Dedifferentiated amniotic fluid mesenchymal stem cell (primary cell): ENCODE results near the gene RABL6.
"Not testable (repeated sequence)": the region's sequence is repeated elsewhere in the genome, so short reads cannot be mapped to it uniquely, and the experiment has no call there.

Experiments used
- DNase-seq: peaks from one replicate; pipeline ENCODE4 v3.0.0-alpha.2; 2016; ENCODE audit errors: extremely low spot score

Gene RABL6

GRCh38 chr9:136881691-136882108 lies 74.0 kb downstream of the RABL6 start:
- no peak for DNase-seq

DNA sequence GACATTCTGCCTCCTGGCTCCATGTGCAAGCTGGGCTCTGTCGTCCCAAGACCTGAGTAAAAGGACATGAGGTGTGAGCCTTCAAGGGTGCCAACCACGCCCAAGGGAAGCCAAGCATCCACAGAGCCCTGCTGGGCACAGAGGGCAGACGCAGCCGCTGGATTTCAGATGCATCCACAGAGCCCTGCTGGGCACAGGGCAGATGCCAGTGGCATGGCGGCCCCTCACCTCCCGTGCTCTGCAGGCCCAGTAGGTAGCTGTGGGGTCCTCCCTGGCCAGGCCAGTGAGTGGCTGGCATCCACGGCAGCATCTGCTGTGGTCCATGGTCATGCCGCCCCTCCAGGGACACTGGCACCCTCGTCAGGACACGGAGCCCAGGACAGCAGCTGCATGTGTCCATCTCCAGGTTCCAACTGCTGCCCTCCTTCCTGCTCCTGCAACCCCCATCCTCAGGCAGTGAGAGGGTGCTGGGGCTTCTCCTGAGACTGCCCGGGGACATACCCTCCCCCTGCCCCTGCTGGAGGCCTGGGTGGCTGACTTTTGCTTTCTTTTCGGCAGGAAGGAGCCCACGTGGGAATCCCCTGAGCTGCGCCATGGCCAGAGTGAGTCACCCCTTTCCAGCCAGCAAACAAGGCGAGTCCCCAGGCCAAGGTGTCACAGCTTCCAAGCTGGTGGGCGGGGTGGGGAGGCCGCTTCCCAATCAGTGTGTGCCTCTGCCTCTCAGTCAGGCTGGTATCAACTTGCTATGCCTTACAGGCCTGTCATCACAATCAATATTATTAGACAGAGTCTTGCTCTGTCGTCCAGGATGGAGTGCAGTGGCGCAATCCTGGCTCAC lies 74.6 kb downstream of the RABL6 start:
- DNase-seq = peak; percentile 20

GRCh38 chr9:136882947-136883283 lies 75.2 kb downstream of the RABL6 start:
- not testable (repeated sequence) for DNase-seq

- not testable (repeated sequence) for DNase-seq
Measured at GRCh38 chr9:136883670-136884069, 75.9 kb downstream of the RABL6 start.

- DNase-seq = peak; percentile 97
Measured at GRCh38 chr9:136885950-136886578, 78.3 kb downstream of the RABL6 start, which contains the start of gene TRAF2. Gene TRAF2 (plus strand): TSS chr9:136886516. CDS start chr9:136898741, 12,225 bp downstream.

- no peak for DNase-seq
Measured at GRCh38 chr9:136886610-136887597, 79.2 kb downstream of the RABL6 start.

DNA sequence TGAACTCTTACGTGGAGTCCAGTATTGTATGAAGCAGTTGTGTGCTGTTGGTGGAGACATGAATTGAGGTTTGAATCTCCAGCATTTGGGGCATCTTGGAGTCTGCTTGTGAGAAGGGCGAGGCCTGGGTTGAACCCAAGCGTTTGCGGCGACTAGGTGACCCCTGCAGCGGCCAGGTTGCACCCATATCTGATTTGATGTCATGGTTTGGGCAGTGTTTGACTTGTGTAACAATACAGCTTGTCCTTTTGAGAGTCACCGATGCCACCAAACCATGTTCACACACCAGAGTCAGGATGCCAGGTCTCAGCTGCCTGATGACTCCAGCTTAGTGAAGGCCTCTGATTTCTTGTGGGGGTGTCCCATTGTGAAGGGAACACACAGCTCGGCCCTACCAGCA lies 80.7 kb downstream of the RABL6 start:
- DNase-seq = no peak

GRCh38 chr9:136889858-136890257 lies 82.1 kb downstream of the RABL6 start:
- DNase-seq = no peak

DNA sequence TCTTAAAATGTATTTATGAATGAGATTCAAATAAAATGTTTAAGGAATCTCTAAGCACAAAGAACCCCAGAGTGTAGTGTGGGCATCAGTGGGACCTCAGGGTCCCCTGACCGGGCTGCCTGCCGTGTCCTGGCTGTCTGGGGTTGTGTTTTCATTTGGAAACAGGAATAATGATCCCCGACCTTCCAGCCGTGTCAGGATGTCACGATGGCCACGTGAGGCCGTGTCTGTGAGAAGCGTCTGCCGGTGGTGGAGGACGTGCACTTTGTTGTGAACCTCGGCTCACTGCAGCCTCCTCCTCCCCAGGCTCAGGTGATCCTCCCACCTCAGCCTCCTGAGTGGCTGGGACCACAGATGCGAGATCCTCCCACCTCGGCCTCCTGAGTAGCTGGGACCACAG lies 82.9 kb downstream of the RABL6 start:
- DNase-seq = no peak
